Articular chondrocyte of knee joint (primary cell): ENCODE data around the gene MFF. TPM values are rescaled to one million over a fixed set of nuclear protein-coding genes. Genes with fewer than 3 reads are reported as not detected.

Experiments used
- total RNA-seq: library from RNA; depleted of rRNA; stranded (reverse); fragments of >200 nt; gene quantifications from 2 replicates; pipeline ENCODE4 v1.2.3, GENCODE V29; 2012

MFF gene
- 117 and 128 TPM in 2 replicates for total RNA-seq

GRCh38 chr2:227324995-227325838 lies at the start of gene MFF:
Gene MFF, plus strand, starts transcription at chr2:227325251. Its CDS starts 5,415 bp downstream, at chr2:227330666.

GRCh38 chr2:227379095-227379494 lies 54.0 kb downstream of the MFF start, which contains the start of gene TM4SF20:
Gene TM4SF20, minus strand, starts transcription at chr2:227379306. Its CDS starts 38 bp downstream, at chr2:227379268.

DNA sequence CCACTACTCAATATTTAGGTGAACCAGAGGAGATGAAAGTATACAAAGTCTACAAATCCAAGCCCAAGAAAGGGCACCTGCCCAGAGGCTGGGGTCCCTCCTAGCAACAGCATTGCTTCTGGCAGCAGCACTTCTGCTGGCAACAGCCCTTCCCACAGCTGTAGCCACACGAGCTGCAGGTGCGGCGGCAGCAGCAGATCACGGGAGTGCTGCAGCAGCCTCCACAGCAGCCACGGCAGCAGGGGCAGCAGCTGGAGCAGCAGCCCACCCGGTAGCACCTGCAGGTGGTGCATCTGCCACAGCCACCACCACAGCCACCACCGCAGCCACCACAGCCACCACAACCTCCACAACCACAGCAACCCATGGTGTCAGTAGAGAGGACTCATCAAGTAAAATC lies 62.5 kb downstream of the MFF start, which contains the start of gene SCYGR1:
SCYGR1 (minus strand) TSS at position 367 of the 400 bp plus-strand sequence; CDS start at position 367, 0 bp downstream.

Other genes starting within 250 kb of the MFF start
- gene COL4A4, start 161.0 kb upstream of the MFF start, total RNA-seq, result under 0.01 and 0.11 TPM in 2 replicates
- not detected in 2 replicates for gene COL4A3, start 160.6 kb upstream of the MFF start, total RNA-seq
- 1.1 TPM in 1 of 2 replicates, not detected in the other for gene TM4SF20, start 54.1 kb downstream of the MFF start, total RNA-seq
- not detected in 2 replicates for gene SCYGR1, start 62.7 kb downstream of the MFF start, total RNA-seq
- 75.3 and 80.1 TPM in 2 replicates for gene AGFG1, start 146.9 kb downstream of the MFF start, total RNA-seq